T-helper 1 cell (primary cell): Measurements from ENCODE around the gene CCDC178.
"Not testable (repeated sequence)": the region's sequence is repeated elsewhere in the genome, so short reads cannot be mapped to it uniquely, and the experiment has no call there.

Source experiments
- DNase-seq, 5 donors: peaks; one replicate each; pipeline ENCODE4 v3.0.0-alpha.2; 2012 to 2020

Gene CCDC178

GRCh38 chr18:32974421-32975162 is 465.9 kb downstream of the CCDC178 start:
- no peak for DNase-seq

DNA sequence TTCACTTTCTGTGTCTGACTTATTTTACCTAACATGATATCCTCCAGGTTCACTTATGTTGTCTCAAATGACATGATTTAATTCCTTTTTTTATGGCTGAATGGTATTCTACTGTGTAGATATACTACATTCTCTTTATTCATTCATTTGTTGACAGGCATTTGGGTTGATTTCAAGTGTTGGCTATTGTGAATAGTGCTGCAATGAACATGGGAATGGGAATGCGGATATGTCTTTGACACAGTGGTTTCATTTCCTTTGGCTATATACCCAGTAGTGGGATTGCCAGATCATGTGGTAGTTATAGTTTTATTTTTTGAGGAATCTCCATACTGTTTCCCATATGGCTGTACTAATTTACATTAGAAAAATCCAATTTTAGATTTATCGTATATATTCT is 472.3 kb downstream of the CCDC178 start:
- no peak for DNase-seq

DNA sequence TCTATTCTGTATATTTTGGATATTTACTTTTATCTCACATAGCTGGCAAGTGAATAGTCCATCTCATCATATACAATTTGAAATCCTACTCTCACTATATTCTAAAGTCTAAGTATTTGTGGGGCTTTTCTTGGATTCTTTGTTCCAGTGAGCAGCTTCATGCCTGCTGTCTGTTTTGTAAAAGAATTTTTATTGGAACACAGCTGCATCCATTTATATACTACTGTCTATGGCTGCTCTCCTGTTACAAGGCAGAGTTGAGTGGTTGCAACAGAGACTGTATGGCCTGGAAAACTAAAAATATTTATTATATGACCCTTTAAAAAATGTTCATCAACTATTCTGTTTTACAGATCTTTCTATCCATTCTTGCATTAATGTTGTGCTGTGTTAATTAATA is 474.4 kb downstream of the CCDC178 start:
- DNase-seq, result no peak

DNA sequence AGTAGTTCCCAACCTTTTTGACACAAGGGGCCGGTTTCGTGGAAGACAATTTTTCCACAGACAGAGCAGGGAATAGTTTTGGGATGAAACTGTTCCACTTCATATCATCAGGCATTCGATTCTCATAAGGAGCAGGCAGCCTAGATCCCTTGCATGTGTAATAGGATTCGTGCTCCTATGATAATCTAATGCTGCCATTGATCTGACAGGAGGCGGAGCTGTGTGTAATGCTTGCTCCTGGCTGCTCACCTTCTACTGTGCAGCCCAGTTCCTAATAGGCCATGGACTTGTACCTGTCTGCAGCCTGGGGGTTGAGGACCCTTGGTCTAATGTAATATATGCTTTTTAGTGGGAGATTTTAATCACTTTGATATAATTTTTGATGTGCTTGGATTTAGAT is 479.0 kb downstream of the CCDC178 start:
- no peak for DNase-seq

- no peak for DNase-seq
These were observed 481.8 kb downstream of the CCDC178 start for GRCh38 chr18:32958746-32959145.

DNA sequence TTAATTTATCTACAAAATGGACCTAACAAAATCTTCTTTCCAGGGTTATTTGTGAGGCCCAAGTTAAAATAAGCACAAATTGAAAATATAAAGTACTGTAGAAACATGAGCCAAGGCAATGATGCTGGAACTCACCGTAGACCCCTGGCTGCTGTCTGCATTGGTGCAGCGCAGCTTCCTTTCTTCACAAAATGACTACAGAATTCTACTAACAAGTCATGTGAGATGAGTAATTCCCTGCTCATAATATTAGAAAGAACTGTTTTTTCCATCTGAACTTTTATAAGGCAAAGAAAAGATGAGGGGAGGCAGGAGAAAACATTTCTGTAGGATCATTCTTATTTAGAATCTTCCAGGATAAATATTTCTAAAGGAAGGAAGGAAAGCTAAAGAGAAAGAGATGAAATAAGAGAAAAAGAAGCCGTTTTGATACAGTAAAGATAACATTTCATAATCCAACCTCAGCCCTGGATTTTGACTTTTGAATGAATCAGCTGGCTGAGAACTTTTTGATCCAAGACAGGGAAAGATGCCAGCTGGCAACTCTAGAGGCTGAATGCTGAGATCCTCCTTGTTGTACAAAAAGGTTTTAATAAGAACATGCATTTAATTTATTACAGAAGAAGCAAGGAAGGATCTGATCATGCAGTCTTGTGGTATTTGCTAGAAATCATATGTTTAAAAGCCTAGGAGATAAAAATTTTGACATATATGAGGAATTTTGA is 483.8 kb downstream of the CCDC178 start:
- DNase-seq, result no peak

DNA sequence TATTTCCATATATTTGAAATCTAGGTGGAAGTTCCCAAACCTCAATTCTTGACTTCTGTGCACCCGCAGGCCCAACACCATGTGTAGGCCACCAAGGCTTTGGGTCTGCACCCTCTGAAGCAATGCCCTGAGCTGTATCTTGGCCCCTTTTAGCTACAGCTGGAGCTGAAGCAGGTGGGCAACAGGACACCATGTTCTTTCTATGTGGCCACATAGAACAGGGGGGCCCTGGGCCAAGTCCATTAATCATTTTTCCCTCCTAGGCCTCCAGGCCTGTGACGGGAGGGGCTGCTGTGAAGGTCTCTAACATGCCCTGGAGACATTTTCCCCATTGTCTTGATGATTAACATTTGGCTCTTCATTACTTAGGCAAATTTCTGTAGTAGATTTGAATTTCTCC is 488.2 kb downstream of the CCDC178 start:
- not testable (repeated sequence) for DNase-seq

- no peak for DNase-seq
These were observed 502.9 kb downstream of the CCDC178 start for GRCh38 chr18:32937597-32937996.

GRCh38 chr18:32937066-32937465 is 503.5 kb downstream of the CCDC178 start:
- DNase-seq, result no peak

DNA sequence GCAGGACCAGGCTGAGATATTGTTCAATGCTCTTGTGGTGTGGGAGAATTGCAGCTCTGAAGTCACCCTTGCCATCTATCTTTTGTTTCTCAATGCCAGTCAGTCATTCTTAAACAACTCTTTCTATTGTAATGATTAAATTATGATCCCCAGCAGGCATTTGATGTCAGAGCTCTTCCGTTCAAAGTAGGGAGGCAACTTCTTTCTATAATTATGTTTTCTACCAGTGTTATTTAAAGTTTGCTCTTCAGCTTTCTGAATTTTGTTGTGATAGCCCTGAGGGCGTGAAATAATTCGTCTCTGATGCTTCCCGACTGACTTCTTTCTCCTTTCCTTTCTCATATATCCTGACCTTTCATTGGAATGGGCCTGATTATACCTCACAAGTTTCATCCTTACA is 506.3 kb downstream of the CCDC178 start:
- DNase-seq, result no peak

DNA sequence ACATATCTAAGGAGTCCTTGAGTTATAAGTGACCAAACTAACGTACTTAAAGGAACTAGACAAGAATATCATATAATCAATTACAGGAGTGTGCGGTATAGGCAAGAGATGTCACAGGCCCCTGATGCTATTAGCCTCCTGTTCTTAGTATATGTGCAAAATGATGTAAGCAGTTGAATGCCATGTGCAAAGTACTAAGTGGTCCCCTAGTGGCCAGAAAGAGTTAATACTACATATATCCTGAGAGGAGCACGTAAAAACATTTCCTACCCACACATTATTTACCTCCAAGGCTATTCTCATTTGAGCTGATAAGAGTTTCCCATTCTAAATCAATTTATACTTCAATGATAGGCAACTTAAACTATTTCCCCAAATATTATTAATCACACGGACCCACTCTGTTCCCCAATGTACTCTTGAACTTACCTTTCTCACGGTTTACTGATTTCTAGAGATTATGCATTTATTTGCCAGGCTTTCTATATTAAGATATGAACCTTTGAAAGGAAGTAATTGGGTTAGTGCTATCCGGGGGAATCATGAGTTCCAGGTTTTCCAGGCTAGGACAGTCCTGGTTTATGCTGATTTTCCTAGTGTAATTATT is 509.7 kb downstream of the CCDC178 start:
- DNase-seq, result peak in 1 of 5 donors; percentile 1

- DNase-seq, result no peak
These were observed 511.3 kb downstream of the CCDC178 start for GRCh38 chr18:32929213-32929612.

DNA sequence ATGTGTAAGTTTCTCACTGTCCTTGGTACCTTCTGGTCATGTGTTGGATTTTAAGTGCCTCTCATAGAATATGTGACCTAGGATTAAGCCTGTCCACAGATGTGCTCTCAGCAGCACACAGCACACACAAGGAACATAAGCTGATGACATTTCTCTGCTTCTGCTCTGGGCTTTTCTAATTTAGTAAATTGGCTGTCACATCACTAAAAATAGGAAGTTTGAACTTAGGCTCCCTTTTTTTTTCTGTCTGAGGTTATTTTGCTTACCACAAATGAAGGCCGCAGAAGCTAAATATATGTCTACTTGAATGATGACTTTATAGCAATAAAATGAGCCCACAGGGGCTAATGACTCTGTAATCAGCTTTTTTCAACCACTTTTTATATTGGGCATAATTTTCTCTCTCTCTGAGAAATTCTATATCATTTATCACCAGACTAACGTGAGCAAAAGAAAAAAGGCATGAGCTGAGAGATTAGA is 517.5 kb downstream of the CCDC178 start:
- no peak for DNase-seq

GRCh38 chr18:32920796-32921787 is 519.4 kb downstream of the CCDC178 start:
- no peak for DNase-seq

- no peak for DNase-seq
These were observed 520.7 kb downstream of the CCDC178 start for GRCh38 chr18:32919799-32920198.

DNA sequence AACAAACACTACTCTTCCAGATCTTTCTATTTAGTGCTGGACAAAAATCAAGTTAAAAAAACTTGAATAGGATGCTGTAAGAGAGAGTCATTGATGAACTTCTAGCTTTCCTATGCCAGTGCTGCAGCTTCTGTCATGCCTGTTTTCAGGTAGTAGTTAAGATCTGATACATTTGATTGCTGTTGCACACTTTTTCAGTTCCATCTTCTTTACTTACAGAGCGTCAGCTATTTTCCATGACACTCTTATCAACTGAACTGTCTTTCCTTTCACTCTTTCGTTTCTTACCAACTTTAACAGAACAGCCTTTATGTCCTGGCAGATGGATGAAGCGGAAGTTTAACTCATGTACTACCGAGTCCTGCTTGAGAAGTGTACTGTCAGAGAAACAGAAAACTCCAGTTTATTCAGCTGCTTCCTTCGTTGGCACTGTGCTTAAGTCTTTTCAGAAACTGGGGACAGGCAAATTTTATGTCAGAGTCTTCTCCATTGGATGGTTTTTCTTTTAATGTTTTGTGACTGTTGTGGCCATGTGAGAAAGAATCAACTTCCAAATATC is 521.8 kb downstream of the CCDC178 start:
- DNase-seq, result no peak

- DNase-seq, result no peak
These were observed 525.0 kb downstream of the CCDC178 start for GRCh38 chr18:32915516-32915915.

DNA sequence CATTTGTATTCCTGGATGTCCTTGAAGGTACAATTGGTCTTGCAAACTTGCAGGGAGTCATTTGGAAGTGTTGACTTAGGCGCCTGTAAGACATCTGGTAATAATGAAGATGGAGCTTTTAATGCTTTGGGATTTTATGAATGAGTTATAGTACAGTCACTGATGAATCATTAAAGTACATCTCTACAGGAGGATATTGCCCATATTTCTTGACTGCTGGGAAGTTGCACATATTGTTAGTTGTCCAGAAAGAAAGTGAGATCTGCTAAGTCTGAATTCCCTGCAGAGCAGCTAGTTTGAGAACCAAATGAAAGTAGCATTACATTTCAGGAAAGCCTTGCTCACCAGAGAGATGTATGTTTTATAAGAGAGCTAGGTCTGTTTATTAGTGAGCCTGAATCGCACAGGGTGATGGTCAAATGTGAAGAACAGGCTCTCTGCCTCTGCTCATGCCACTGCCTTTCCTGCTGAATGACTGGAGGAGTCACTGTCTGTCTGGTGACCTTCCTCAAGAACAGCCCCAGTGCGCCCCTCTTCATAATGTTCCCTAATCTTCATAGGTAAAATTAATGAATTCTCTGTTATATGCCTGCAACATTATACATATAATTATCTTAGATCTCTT is 528.7 kb downstream of the CCDC178 start:
- no peak for DNase-seq

- no peak for DNase-seq
These were observed 529.7 kb downstream of the CCDC178 start for GRCh38 chr18:32910694-32911296.

DNA sequence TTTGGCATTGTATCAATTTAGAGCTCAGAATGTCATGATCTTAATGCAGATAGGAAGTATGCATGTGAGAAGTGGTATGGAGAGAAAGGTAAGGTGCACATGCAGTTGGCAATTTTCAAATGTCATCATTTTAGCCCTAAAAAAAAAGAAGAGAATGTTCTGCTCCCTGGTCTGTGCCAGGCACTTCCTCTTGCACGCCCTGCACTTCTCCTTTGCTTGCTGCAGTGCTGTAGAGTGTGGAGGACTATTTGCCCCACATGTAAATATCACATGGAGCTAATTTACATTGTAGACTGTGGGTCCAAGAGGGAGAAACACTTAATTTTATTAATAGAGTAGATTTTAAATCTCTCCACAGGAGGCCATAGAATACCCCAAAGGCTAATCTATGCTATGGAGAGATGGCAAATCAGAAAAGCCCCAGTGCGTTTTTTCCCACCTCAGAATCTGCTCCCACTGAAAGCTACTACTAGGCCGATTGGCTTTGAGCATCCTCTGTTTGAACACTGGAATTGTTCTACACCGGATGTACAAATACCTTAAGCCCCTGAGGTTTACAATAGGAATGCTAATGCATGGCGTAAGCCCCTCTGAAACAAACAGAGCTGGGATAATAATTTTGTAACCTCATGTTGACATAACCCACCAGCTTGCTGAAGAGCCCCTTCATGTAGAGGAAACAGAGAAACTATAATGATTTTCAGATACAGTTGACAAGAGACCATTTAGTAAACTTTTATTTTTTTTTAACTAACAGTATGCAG is 530.5 kb downstream of the CCDC178 start:
- no peak for DNase-seq

- no peak for DNase-seq
These were observed 532.1 kb downstream of the CCDC178 start for GRCh38 chr18:32908424-32908805.
